Keratinocyte (primary cell): ENCODE measurements around the gene GXYLT1. TPM values are rescaled to one million over a fixed set of nuclear protein-coding genes. Genes with fewer than 3 reads are reported as not detected.

Experiments
- DNase-seq: peaks from one replicate; pipeline ENCODE4 v3.0.0-alpha.2; 2011; ENCODE audit warnings: low read depth, missing footprints, low spot score
- FAIRE-seq: peaks from 2 replicates; lab custom pipeline; 2011; peaks lifted over from hg19 to GRCh38; lab: Jason Lieb, UNC
- H2AFZ ChIP-seq: 2 replicates; pipeline ENCODE4 v1.6.0; 2012; ENCODE audit warnings: low read length, control low read depth, inconsistent platforms; ENCODE audit not compliant: control insufficient read depth
- H3K27ac ChIP-seq: 2 replicates; pipeline ENCODE4 v1.5.1; 2011; ENCODE audit warnings: low read length; ENCODE audit not compliant: control insufficient read depth, insufficient read depth
- H3K27me3 ChIP-seq: 3 replicates; pipeline ENCODE4 v1.6.0; 2011; ENCODE audit warnings: low read length; ENCODE audit not compliant: control insufficient read depth, insufficient read depth; ENCODE audit errors: extremely low read depth
- H3K36me3 ChIP-seq, 2 experiments: 2 replicates in 1 of 2; 3 replicates in 1 of 2; pipeline ENCODE4 v1.5.1; 2011; ENCODE audit warnings: low read length in 2 of 2, mild to moderate bottlenecking in 1 of 2; ENCODE audit not compliant: control insufficient read depth in 2 of 2, insufficient read depth in 2 of 2; ENCODE audit errors: extremely low read depth in 1 of 2
- H3K4me1 ChIP-seq: 3 replicates; pipeline ENCODE4 v1.5.1; 2011; ENCODE audit warnings: low read length; ENCODE audit not compliant: control insufficient read depth, insufficient read depth; ENCODE audit errors: extremely low read depth
- H3K4me2 ChIP-seq: 3 replicates; pipeline ENCODE4 v1.6.0; 2011; ENCODE audit warnings: low read depth, low read length; ENCODE audit not compliant: control insufficient read depth, insufficient read depth; ENCODE audit errors: extremely low read depth
- H3K4me3 ChIP-seq, 3 experiments: fragments of 200-600 bp in 1 of 3; sonication (generic) in 1 of 3; 2 replicates in 2 of 3; 3 replicates in 1 of 3; pipeline ENCODE4 v1.5.1; 2011 to 2016; ENCODE audit warnings: low read length in 3 of 3, mild to moderate bottlenecking in 3 of 3, control low read depth in 2 of 3, inconsistent platforms in 1 of 3, low read depth in 1 of 3, mixed read lengths in 1 of 3, mixed run types in 1 of 3, moderate library complexity in 1 of 3; ENCODE audit not compliant: control insufficient read depth in 2 of 3, insufficient read depth in 2 of 3; ENCODE audit errors: extremely low read depth in 1 of 3
- H3K79me2 ChIP-seq: 2 replicates; pipeline ENCODE4 v1.6.0; 2012; ENCODE audit warnings: low read length; ENCODE audit not compliant: control insufficient read depth, insufficient read depth
- H3K9ac ChIP-seq: 3 replicates; pipeline ENCODE4 v1.6.0; 2011; ENCODE audit warnings: low read length; ENCODE audit not compliant: control insufficient read depth, insufficient read depth; ENCODE audit errors: extremely low read depth
- H3K9me1 ChIP-seq: 3 replicates; pipeline ENCODE4 v1.6.0; 2011; ENCODE audit warnings: low read length; ENCODE audit not compliant: control insufficient read depth, insufficient read depth; ENCODE audit errors: extremely low read depth
- H3K9me3 ChIP-seq: 2 replicates; pipeline ENCODE4 v1.5.1; 2012; ENCODE audit warnings: low read depth, low read length; ENCODE audit not compliant: control insufficient read depth
- H4K20me1 ChIP-seq: 3 replicates; pipeline ENCODE4 v1.6.0; 2011; ENCODE audit warnings: low read length; ENCODE audit not compliant: control insufficient read depth, insufficient read depth; ENCODE audit errors: extremely low read depth
- EZH2 ChIP-seq: IDR thresholded peaks from one replicate; pipeline ENCODE4 v1.6.1; 2012; ENCODE audit warnings: inconsistent platforms, mild to moderate bottlenecking, low read length, moderate library complexity
- dilution Hi-C: fragments of 300-500 bp; cut with MboI; formaldehyde crosslinking; loops from one replicate; pipeline ENCODE4 v1.7.0; 2020; ENCODE audit warnings: low sequenced_read_pairs; ENCODE audit not compliant: extremely low pct_ligation_motif_present
- polyA plus RNA-seq, 5 experiments: library from polyadenylated mRNA; depleted of rRNA in 3 of 5; stranded (reverse) in 3 of 5; stranded (forward) in 1 of 5; unstranded in 1 of 5; fragments of >200 nt; gene quantifications; 1 replicate in 1 of 5; 2 replicates in 3 of 5; 3 replicates in 1 of 5; pipeline versions ENCODE4 v1.2.1 to v1.2.3, GENCODE V29; 2011 to 2012; ENCODE audit warnings: missing spikeins in 2 of 5, low read depth in 1 of 5, low replicate concordance in 1 of 5
- TF ChIP-seq, protein P1 (sequence below), 3 experiments: IDR thresholded peaks in 1 of 3; conservative IDR thresholded peaks in 1 of 3; optimal IDR thresholded peaks in 1 of 3; 2 replicates in 2 of 3; 3 replicates in 1 of 3; pipeline versions ENCODE3 to v1.5.1; 2011; ENCODE audit warnings: low read length in 3 of 3, mild to moderate bottlenecking in 3 of 3, moderate library complexity in 2 of 3, control low read depth in 1 of 3, inconsistent platforms in 1 of 3; ENCODE audit not compliant: insufficient read depth in 2 of 3; ENCODE audit errors: extremely low read depth in 1 of 3

GXYLT1 gene
- polyA plus RNA-seq, 1 donor (not counting 4 experiments of a cell fraction or from before 2014, with no cell fraction given) = 8.1 TPM

DNA sequence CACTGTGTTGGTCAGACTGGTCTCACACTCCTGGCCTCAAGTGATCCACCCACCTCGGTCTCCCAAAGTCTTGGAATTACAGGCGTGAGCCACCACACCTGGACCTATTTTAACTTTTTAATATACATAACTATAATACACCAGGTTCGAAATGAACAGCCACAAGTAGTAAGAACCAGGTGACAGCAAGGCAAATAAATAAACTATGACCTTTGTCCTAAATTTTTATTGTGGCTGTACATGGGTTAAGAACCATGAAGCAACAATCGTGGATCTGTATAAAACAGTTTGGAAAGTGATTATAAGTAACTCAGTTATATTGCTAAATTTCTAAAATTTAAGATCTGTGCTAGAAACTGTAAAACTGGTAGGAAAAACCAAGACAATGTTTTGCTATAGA lies 41.5 kb downstream of the GXYLT1 start:
- no peak for DNase-seq
- Histone ChIP-seq H3K79me2 (no peaks in the 10 kb centered on the region), H3K9me3 (no peaks in the 10 kb centered on the region), H3K4me2 (no peak overlapping the region), H2AFZ (no peak overlapping the region), H3K27ac (no peak overlapping the region), H4K20me1 (no peaks in the 10 kb centered on the region), H3K4me3 (no peak overlapping the region), H3K27me3 (no peaks in the 10 kb centered on the region), H3K9ac (no peak overlapping the region), H3K36me3 (no peaks in the 10 kb centered on the region), H3K4me1 (peaks cover 5% of the 10 kb centered on the region), H3K9me1 (no peaks in the 10 kb centered on the region)
- TF ChIP-seq, protein P1, sequence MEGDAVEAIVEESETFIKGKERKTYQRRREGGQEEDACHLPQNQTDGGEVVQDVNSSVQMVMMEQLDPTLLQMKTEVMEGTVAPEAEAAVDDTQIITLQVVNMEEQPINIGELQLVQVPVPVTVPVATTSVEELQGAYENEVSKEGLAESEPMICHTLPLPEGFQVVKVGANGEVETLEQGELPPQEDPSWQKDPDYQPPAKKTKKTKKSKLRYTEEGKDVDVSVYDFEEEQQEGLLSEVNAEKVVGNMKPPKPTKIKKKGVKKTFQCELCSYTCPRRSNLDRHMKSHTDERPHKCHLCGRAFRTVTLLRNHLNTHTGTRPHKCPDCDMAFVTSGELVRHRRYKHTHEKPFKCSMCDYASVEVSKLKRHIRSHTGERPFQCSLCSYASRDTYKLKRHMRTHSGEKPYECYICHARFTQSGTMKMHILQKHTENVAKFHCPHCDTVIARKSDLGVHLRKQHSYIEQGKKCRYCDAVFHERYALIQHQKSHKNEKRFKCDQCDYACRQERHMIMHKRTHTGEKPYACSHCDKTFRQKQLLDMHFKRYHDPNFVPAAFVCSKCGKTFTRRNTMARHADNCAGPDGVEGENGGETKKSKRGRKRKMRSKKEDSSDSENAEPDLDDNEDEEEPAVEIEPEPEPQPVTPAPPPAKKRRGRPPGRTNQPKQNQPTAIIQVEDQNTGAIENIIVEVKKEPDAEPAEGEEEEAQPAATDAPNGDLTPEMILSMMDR (optimal IDR thresholded peaks at IDR 0.05 in 1 of 3, IDR thresholded peaks at IDR 0.05 in 1 of 3, conservative IDR thresholded peaks at IDR 0.05 in 1 of 3; ENCODE audit: extremely low read depth in 1 of 3, insufficient read depth in 2 of 3, low read length in 3 of 3) = no peak
- TF ChIP-seq EZH2 = no peak
- no peak for FAIRE-seq
- dilution Hi-C loops = no loop called here

DNA sequence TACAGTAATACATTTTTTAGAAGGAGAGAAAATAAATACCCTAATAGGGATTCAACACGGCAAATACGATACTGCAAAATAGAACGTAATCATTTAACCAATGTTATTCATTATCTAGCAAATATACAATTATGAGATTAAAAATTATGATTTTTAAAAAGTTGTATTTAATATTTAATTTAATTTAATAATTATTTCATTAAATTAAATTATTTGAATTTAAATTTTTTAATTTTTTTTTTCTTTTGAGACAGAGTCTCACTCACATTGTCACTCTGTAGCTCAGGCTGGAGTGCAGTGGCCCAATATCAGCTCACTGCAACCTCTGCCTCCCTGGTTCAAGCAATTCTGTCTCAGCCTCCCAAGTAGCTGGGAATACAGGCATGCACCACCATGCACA lies 42.0 kb downstream of the GXYLT1 start:
- dilution Hi-C loops = no loop called here

More for the DNA sequence above, 42.0 kb downstream of the GXYLT1 start:
- Histone ChIP-seq H3K4me2 (no peak overlapping the region), H3K27me3 (no peaks in the 10 kb centered on the region), H2AFZ (no peak overlapping the region), H3K9me3 (no peaks in the 10 kb centered on the region), H3K4me3 (no peak overlapping the region), H3K36me3 (no peaks in the 10 kb centered on the region), H3K4me1 (peaks cover 5% of the 10 kb centered on the region), H3K9ac (no peak overlapping the region), H3K27ac (no peak overlapping the region), H3K9me1 (no peaks in the 10 kb centered on the region), H3K79me2 (no peaks in the 10 kb centered on the region), H4K20me1 (no peaks in the 10 kb centered on the region)
- DNase-seq (no peak), FAIRE-seq (no peak)
- TF ChIP-seq EZH2 = no peak
- TF ChIP-seq, protein P1 (optimal IDR thresholded peaks at IDR 0.05 in 1 of 3, IDR thresholded peaks at IDR 0.05 in 1 of 3, conservative IDR thresholded peaks at IDR 0.05 in 1 of 3; ENCODE audit: extremely low read depth in 1 of 3, insufficient read depth in 2 of 3, low read length in 3 of 3) = no peak
